ENCODE measurements around the gene NFATC3.

Gene NFATC3

GRCh38 chr16:68085259-68086071 is at the start of gene NFATC3:
Gene NFATC3 (plus strand): TSS chr16:68085370. CDS start chr16:68085682, 312 bp downstream.
- Histone ChIP-seq H3K9ac (ENCODE audit: low read length) (peak within 1 kb of the TSS; percentile 98), H3K4me1 (ENCODE audit: insufficient read depth, low read length) (peaks cover 41% of the 10 kb centered on the region), H3K9me3 (ENCODE audit: low read length) (no peaks in the 10 kb centered on the region), H3K27me3 (ENCODE audit: control insufficient read depth in 1 of 2, insufficient read depth in 2 of 2, low read length in 2 of 2) (no peaks in the 10 kb centered on the region), H3K27ac (ENCODE audit: low read depth, low read length) (peak within 1 kb of the TSS; percentile 99), H3K36me3 (ENCODE audit: insufficient read depth, low read length) (no peaks in the 10 kb centered on the region), H3K4me3 (ENCODE audit: low read depth in 1 of 2, low read length in 2 of 2) (peak within 1 kb of the TSS; percentile 88 to 95)

GRCh38 chr16:68037841-68038597 is 47.2 kb upstream of the NFATC3 start:
- Histone ChIP-seq H3K9me3 (ENCODE audit: low read length) (no peaks in the 10 kb centered on the region), H3K27me3 (ENCODE audit: control insufficient read depth in 1 of 2, insufficient read depth in 2 of 2, low read length in 2 of 2) (no peaks in the 10 kb centered on the region), H3K27ac (ENCODE audit: low read depth, low read length) (no peak overlapping the region), H3K4me1 (ENCODE audit: insufficient read depth, low read length) (no peaks in the 10 kb centered on the region), H3K4me3 (ENCODE audit: low read depth in 1 of 2, low read length in 2 of 2) (no peak overlapping the region), H3K9ac (ENCODE audit: low read length) (no peak overlapping the region), H3K36me3 (ENCODE audit: insufficient read depth, low read length) (no peaks in the 10 kb centered on the region)

DNA sequence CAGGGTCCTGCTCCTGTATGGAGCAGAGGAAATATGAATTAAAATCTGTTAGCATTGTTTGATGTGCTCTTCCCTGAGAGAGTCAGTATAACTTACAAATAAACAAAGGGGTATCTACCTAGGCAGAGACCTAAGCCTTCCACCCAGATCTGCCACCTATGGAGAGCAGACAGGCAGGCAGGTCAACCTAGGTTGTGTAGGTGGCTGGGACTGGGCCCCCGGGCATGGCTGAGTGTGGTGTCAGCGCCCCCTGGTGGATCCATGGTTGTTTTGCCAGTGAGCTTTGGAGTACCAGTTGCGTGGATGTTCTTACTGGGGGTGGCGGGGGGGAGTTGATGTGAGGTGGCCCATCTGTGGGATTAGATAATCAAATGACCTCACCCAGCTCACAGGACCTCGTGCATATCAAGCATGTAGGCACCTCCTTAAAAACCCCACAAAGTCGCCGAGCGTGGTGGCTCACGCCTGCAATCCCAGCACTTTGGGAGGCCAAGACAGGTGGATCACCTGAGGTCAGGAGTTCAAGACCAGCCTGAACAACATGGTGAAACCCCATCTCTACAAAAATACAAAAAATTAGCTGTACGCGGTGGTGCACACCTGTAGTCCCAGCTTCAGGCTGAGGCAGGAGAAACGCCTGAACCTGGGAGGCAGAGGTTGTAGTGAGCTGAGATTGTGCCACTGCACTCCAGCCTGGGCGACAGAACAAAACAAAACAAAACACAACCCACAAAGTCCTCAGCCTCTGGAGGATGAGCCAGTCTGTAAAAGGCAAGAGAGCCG is 44.5 kb upstream of the NFATC3 start:
- Histone ChIP-seq H3K27me3 (ENCODE audit: control insufficient read depth in 1 of 2, insufficient read depth in 2 of 2, low read length in 2 of 2) (no peaks in the 10 kb centered on the region), H3K4me3 (ENCODE audit: low read depth in 1 of 2, low read length in 2 of 2) (no peak overlapping the region), H3K9ac (ENCODE audit: low read length) (no peak overlapping the region), H3K36me3 (ENCODE audit: insufficient read depth, low read length) (no peaks in the 10 kb centered on the region), H3K4me1 (ENCODE audit: insufficient read depth, low read length) (no peaks in the 10 kb centered on the region), H3K9me3 (ENCODE audit: low read length) (no peaks in the 10 kb centered on the region), H3K27ac (ENCODE audit: low read depth, low read length) (no peak overlapping the region)

DNA sequence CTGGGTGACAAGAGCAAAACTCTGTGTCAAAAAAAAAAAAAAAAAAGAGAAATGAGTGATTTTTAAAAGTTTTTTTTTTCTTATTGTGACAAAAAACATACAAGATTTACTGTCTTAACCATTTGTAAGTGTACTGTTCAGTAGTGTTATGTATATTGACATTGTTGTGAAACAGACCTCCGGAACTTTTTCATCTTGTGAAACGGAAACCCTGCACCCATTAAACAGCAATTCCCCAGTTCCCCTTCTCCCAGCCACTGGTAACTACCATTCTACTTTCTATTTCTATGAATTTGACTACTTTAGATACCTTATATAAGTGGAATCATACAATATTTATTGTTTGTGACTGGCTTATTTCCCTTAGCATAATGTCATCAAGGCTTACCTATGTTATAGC is 43.4 kb upstream of the NFATC3 start:
- H3K9ac ChIP-seq (ENCODE audit: low read length): no peak overlapping the region
- H3K27me3 ChIP-seq (ENCODE audit: control insufficient read depth in 1 of 2, insufficient read depth in 2 of 2, low read length in 2 of 2): no peaks in the 10 kb centered on the region
- no peaks in the 10 kb centered on the region for H3K4me1 ChIP-seq (ENCODE audit: insufficient read depth, low read length)
- H3K27ac ChIP-seq (ENCODE audit: low read depth, low read length): no peak overlapping the region
- H3K9me3 ChIP-seq (ENCODE audit: low read length): no peaks in the 10 kb centered on the region
- H3K4me3 ChIP-seq (ENCODE audit: low read depth in 1 of 2, low read length in 2 of 2): no peak overlapping the region
- no peaks in the 10 kb centered on the region for H3K36me3 ChIP-seq (ENCODE audit: insufficient read depth, low read length)

GRCh38 chr16:68046106-68046505 is 39.1 kb upstream of the NFATC3 start:
- no peaks in the 10 kb centered on the region for H3K27me3 ChIP-seq (ENCODE audit: control insufficient read depth in 1 of 2, insufficient read depth in 2 of 2, low read length in 2 of 2)
- H3K4me1 ChIP-seq (ENCODE audit: insufficient read depth, low read length): no peaks in the 10 kb centered on the region
- peaks cover 9% of the 10 kb centered on the region for H3K36me3 ChIP-seq (ENCODE audit: insufficient read depth, low read length)
- no peak overlapping the region for H3K27ac ChIP-seq (ENCODE audit: low read depth, low read length)
- H3K9ac ChIP-seq (ENCODE audit: low read length): no peak overlapping the region
- H3K9me3 ChIP-seq (ENCODE audit: low read length): no peaks in the 10 kb centered on the region
- no peak overlapping the region for H3K4me3 ChIP-seq (ENCODE audit: low read depth in 1 of 2, low read length in 2 of 2)

DNA sequence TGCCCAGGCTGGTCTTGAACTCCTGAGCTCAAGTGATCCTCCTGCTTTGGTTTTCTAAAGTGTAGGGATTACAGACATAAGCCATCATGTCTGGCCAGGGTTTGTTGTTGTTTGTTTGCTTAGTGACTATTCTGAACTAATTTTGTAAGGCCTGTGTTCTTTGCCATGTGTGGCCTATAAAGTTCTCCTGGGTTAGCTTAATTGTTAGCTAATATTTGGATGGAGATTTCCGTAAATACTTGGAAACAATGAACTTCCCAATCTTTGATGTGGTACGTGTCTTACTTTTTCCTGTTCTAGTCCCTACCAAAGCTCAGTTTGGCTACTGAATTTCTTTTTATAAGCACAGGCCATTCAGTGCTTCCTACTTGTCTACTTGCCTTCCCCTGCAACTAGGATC is 37.2 kb upstream of the NFATC3 start:
- Histone ChIP-seq H3K27me3 (ENCODE audit: control insufficient read depth in 1 of 2, insufficient read depth in 2 of 2, low read length in 2 of 2) (no peaks in the 10 kb centered on the region), H3K9me3 (ENCODE audit: low read length) (no peaks in the 10 kb centered on the region), H3K27ac (ENCODE audit: low read depth, low read length) (no peak overlapping the region), H3K4me1 (ENCODE audit: insufficient read depth, low read length) (no peaks in the 10 kb centered on the region), H3K9ac (ENCODE audit: low read length) (no peak overlapping the region), H3K36me3 (ENCODE audit: insufficient read depth, low read length) (peaks cover 9% of the 10 kb centered on the region), H3K4me3 (ENCODE audit: low read depth in 1 of 2, low read length in 2 of 2) (no peak overlapping the region)

- no peak overlapping the region for H3K27ac ChIP-seq (ENCODE audit: low read depth, low read length)
- no peak overlapping the region for H3K9ac ChIP-seq (ENCODE audit: low read length)
- no peaks in the 10 kb centered on the region for H3K27me3 ChIP-seq (ENCODE audit: control insufficient read depth in 1 of 2, insufficient read depth in 2 of 2, low read length in 2 of 2)
- no peaks in the 10 kb centered on the region for H3K9me3 ChIP-seq (ENCODE audit: low read length)
- no peaks in the 10 kb centered on the region for H3K4me1 ChIP-seq (ENCODE audit: insufficient read depth, low read length)
- peaks cover 17% of the 10 kb centered on the region for H3K36me3 ChIP-seq (ENCODE audit: insufficient read depth, low read length)
- no peak overlapping the region for H3K4me3 ChIP-seq (ENCODE audit: low read depth in 1 of 2, low read length in 2 of 2)
These were observed 35.7 kb upstream of the NFATC3 start for GRCh38 chr16:68049449-68049848.

GRCh38 chr16:68055395-68055794 is 29.8 kb upstream of the NFATC3 start:
- H3K4me1 ChIP-seq (ENCODE audit: insufficient read depth, low read length): no peaks in the 10 kb centered on the region
- H3K9ac ChIP-seq (ENCODE audit: low read length): no peak overlapping the region
- H3K27ac ChIP-seq (ENCODE audit: low read depth, low read length): no peak overlapping the region
- no peaks in the 10 kb centered on the region for H3K9me3 ChIP-seq (ENCODE audit: low read length)
- H3K4me3 ChIP-seq (ENCODE audit: low read depth in 1 of 2, low read length in 2 of 2): no peak overlapping the region
- peaks cover 13% of the 10 kb centered on the region for H3K36me3 ChIP-seq (ENCODE audit: insufficient read depth, low read length)
- no peaks in the 10 kb centered on the region for H3K27me3 ChIP-seq (ENCODE audit: control insufficient read depth in 1 of 2, insufficient read depth in 2 of 2, low read length in 2 of 2)

GRCh38 chr16:68059804-68060203 is 25.4 kb upstream of the NFATC3 start:
- no peak overlapping the region for H3K9ac ChIP-seq (ENCODE audit: low read length)
- H3K27ac ChIP-seq (ENCODE audit: low read depth, low read length): no peak overlapping the region
- H3K9me3 ChIP-seq (ENCODE audit: low read length): no peaks in the 10 kb centered on the region
- no peaks in the 10 kb centered on the region for H3K27me3 ChIP-seq (ENCODE audit: control insufficient read depth in 1 of 2, insufficient read depth in 2 of 2, low read length in 2 of 2)
- peaks cover 4% of the 10 kb centered on the region for H3K4me1 ChIP-seq (ENCODE audit: insufficient read depth, low read length)
- H3K36me3 ChIP-seq (ENCODE audit: insufficient read depth, low read length): peaks cover 5% of the 10 kb centered on the region
- H3K4me3 ChIP-seq (ENCODE audit: low read depth in 1 of 2, low read length in 2 of 2): no peak overlapping the region

GRCh38 chr16:68061396-68061795 is 23.8 kb upstream of the NFATC3 start:
- Histone ChIP-seq H3K4me1 (ENCODE audit: insufficient read depth, low read length) (peaks cover 6% of the 10 kb centered on the region), H3K9ac (ENCODE audit: low read length) (no peak overlapping the region), H3K36me3 (ENCODE audit: insufficient read depth, low read length) (no peaks in the 10 kb centered on the region), H3K27me3 (ENCODE audit: control insufficient read depth in 1 of 2, insufficient read depth in 2 of 2, low read length in 2 of 2) (no peaks in the 10 kb centered on the region), H3K27ac (ENCODE audit: low read depth, low read length) (no peak overlapping the region), H3K9me3 (ENCODE audit: low read length) (no peaks in the 10 kb centered on the region), H3K4me3 (ENCODE audit: low read depth in 1 of 2, low read length in 2 of 2) (no peak overlapping the region)

DNA sequence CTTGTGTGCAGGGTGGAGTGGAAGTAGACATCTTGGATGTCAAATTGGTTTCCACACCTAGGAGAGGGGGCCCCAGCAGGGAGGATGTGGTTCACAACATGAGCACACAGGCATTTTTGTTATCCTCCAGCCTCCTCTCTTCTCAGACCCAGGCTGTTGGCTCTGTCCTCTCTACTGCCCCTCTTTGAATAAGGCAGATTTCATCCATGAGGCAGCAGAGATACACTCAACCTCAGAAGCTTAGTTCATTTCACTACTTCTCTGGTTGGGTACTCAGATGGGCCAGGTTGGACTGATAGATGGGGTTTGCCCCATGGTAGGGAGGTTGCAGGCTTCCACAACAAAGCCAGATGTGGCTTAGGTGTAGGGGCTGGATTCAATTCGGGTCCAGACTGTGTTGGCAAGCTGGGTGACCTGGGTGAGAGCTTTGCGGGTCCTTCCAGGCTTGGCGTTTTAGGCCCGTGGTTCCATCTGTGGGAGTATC is 22.2 kb upstream of the NFATC3 start:
- Histone ChIP-seq H3K9me3 (ENCODE audit: low read length) (no peaks in the 10 kb centered on the region), H3K27me3 (ENCODE audit: control insufficient read depth in 1 of 2, insufficient read depth in 2 of 2, low read length in 2 of 2) (no peaks in the 10 kb centered on the region), H3K4me3 (ENCODE audit: low read depth in 1 of 2, low read length in 2 of 2) (no peak overlapping the region), H3K9ac (ENCODE audit: low read length) (no peak overlapping the region), H3K27ac (ENCODE audit: low read depth, low read length) (no peak overlapping the region), H3K36me3 (ENCODE audit: insufficient read depth, low read length) (no peaks in the 10 kb centered on the region), H3K4me1 (ENCODE audit: insufficient read depth, low read length) (peaks cover 8% of the 10 kb centered on the region)
